G401 (cell line): ENCODE measurements around the gene ST6GALNAC6. TPM values are rescaled to one million over a fixed set of nuclear protein-coding genes. Genes with fewer than 3 reads are reported as not detected.

Experiments used
- DNase-seq: peaks from one replicate; pipeline ENCODE4 v3.0.0-alpha.2; 2015; ENCODE audit warnings: low spot score
- in situ Hi-C: cut with HindIII; loops from 2 replicates; pipeline ENCODE4 v1.10.0; 2016; ENCODE audit warnings: low sequenced_read_pairs, mixed read lengths
- total RNA-seq: library from RNA; depleted of rRNA; stranded (reverse); fragments of >200 nt; shearing (Covaris generic); gene quantifications from 2 replicates; pipeline ENCODE4 v1.2.3, GENCODE V29; 2014

ST6GALNAC6 gene
- total RNA-seq, 1 experiment from 2014 or later = 73.0 TPM

GRCh38 chr9:127921557-127922120, 22.2 kb upstream of the ST6GALNAC6 start:
- DNase-seq = peak; percentile 71
- in situ Hi-C loops = no loop called here

DNA sequence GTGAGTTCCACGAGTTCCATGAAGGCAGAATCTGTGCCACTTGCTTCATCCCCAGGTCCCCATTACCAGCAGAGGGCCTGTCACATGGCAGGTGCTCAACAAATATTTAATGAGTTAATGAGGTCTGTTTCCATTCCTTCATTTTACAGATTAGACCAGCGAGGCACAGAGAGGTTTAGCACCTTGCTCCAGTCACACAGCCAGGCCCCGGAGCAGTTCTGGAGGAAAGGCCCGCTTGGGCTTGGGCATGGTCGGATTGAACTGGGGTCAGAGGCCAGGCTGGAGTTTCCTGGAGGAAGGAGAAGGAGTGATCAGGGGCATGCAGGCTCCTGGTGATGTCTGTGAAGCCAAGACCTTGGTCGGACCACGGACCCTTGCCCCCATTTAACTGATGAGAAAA, 21.4 kb upstream of the ST6GALNAC6 start:
- DNase-seq = no peak
- in situ Hi-C loops = no loop called here

DNA sequence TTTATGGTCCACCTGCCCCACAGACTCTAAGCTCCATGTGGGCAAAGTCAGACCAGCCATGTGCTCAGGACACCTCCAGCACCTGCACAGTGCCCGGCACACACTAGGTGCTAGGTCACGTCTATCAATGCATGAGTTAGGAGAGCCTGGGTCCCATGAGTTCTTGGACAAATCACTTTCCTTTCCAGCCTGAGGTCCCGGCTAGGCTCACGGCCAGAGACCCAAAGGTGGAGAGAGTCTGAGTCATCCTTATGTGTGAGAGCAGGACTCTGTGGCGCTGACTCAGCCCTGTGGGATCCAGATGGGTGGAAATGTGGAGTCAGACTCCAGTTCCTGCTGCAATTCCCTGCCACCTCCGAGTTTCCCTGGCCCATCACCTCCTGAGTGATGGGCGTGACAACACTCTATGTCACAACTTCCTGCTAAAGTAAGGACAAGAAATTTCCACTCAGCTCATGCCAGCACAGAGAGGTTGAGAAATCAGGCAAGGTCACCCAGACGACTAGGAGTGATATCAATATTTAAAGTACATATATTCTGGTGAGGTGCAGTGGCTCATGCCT, 19.9 kb upstream of the ST6GALNAC6 start:
- DNase-seq = no peak
- in situ Hi-C loops = no loop called here

DNA sequence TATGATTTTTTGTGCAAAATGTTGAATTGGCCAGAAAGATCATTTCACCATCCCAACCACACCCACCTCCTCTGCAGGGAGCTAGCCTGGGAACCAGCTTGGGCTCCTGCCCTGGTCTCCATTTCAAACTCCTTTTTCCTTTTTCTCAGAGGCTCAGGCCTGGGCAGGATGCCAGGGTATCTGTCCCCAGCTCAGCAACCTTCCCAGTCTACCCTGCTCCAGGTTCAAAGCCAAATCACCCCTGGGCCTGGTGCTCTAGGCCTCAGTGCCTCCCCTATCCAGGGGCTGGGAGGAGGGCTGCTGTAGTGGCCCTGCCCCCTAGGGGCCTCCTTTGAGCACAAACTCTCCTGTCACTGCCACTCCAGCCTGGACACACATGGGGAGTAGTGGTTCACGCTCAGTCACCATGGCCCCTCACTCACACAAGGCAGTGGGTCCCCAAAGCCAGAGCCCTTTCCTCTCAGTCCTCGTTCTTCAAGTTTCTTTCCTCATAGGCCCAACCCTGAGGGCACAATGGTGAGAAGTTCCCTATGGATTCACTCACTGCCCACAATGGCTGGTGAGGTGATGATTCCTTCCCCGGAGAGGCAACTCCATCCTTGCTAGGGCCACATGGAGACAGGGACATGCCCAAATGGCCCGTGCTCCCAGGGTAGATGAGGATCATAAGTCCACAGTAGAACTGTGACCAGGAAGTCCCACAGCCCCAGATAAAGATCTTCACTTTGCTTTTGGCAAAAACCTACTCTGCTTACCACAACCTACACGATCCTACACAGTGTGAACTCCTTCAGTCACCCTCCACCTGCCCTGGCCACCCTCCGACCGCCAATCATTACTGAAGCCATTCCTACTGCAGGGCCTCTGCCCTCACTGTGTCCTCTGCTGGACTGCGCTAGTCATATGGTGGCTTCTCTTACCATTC, 19.0 kb upstream of the ST6GALNAC6 start:
- no peak for DNase-seq
- in situ Hi-C loops = no loop called here

DNA sequence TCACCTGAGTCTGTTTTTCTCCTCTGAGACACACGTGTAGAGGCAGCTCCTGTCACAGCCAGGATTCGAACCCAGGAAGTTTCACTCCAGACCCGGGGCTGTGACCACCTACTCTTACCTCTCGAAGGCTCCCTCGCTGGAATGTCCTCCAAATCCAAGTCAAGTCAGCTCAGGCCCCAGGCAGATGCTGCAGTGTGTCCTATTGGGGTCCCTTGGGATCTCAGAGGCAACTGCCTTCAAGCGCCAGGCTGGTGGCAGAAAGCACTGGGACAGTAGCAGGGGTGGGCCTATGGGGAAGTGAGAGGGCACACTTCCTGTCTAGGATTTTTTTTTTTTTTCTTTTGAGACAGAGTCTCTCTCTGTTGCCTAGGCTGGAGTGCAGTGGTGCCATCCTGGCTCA, 18.2 kb upstream of the ST6GALNAC6 start:
- in situ Hi-C loops = no loop called here
- no peak for DNase-seq

- in situ Hi-C loops = no loop called here
- peak; percentile 96 for DNase-seq
These were observed 17.5 kb upstream of the ST6GALNAC6 start, which contains the start of gene ST6GALNAC4 for GRCh38 chr9:127916720-127917581. Gene ST6GALNAC4, minus strand, starts transcription at chr9:127917041. Its CDS starts 622 bp downstream, at chr9:127916419.

- peak; percentile 48 for DNase-seq
- in situ Hi-C loops = no loop called here
These were observed 16.7 kb upstream of the ST6GALNAC6 start for GRCh38 chr9:127915801-127916719.

DNA sequence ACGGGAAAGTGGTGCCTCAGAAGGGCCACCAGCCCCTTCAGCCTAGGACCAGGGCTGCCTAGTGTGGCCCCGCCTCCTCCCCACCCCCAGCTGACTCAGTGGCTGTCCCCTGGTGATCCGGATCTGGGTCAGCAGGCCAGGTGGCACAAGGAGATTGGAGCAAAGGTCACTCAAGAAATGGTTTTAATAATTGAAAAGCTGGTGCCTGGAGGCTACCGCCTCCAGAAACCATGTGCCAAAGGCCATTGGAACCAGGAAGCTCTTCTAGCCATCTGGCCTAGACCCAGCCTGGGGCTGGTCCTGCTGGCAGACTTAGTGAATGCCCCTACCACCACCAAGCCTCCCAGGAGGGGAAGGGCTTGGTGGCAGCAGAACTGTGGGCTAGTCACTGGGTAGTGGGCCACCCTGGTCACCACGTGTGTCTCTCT, 15.9 kb upstream of the ST6GALNAC6 start:
- DNase-seq = no peak
- in situ Hi-C loops = no loop called here

DNA sequence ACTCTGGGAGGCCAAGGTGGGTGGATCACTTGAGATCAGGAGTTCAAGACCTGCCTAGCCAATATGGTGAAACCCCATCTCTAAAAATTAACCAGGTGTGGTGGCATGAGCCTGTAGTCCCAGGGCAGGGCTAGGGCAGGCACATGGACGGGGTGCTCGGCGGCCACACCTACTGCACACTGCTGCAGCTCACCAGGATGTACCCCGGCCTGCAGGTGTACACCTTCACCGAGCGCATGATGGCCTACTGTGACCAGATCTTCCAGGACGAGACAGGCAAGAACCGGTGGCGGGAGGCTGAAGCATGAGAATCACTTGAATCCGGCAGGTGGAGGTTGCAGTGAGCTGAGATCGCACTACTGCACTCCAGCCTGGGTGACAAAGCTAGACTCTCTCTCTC, 14.3 kb upstream of the ST6GALNAC6 start:
- in situ Hi-C loops = no loop called here

GRCh38 chr9:127912882-127913281, 13.5 kb upstream of the ST6GALNAC6 start:
- in situ Hi-C loops = no loop called here
- DNase-seq = no peak

More for the DNA sequence above, 14.3 kb upstream of the ST6GALNAC6 start:
- no peak for DNase-seq

GRCh38 chr9:127912296-127912695, 12.9 kb upstream of the ST6GALNAC6 start:
- in situ Hi-C loops = no loop called here
- DNase-seq = no peak

- in situ Hi-C loops = no loop called here
- DNase-seq = peak; percentile 85
These were observed 11.3 kb upstream of the ST6GALNAC6 start for GRCh38 chr9:127910613-127911205.

DNA sequence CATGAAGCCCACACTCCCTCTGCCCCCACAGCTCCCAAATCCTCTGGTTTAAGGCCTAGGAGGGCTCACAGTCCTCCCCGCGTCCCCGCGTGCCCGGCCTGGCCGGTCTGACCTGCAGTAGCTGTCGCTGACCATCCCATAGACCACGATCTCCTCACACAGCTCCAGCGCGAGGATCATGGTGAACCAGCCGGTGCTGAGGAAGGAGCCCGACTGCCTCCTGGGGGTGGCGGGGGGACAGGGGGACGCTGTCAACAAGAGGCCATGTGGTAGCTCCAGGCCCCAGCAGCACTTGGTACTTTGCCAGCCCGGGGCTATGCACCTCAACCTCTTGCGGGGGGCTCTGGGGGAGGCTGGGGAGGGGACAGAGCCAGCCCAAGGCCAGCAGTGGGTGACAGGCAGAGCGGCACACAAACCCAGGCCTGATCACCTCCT, 10.5 kb upstream of the ST6GALNAC6 start:
- in situ Hi-C loops = no loop called here
- DNase-seq = no peak

DNA sequence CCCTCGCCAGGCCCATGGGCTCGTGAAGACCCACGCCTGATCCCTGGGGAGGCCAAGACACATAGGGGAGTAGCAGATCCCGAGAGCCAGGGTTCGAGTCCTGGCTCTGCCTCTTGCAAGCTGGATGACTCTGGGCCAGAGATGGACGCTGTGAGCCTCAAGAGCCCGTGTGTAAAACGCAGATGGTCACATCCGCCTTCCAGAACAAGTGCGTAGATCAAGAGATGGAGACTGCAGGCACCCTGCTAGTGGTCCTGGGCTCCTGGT, 9.2 kb upstream of the ST6GALNAC6 start:
- DNase-seq = no peak
- in situ Hi-C loops = no loop called here

- no peak for DNase-seq
- in situ Hi-C loops = no loop called here
These were observed 8.7 kb upstream of the ST6GALNAC6 start for GRCh38 chr9:127907867-127908659.

DNA sequence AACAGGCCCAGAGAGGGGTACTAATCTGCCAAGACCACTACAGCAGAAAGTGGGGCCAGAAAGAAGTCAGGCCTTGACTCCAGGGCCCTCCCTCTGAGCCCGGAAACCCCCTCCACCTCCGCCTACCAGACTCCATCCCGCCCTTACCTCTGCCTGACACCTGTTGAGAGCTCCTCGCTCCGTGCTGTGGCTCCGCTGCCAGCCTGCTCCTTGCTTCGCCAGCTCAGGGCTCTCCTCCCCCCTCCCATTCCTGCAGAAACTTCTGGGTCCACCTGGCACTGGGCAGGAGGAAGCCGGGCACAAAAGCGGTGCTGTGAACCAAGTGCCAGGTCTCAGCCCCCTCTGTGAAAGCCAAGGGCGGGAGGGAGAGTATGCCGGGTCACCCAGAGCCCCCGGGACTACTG, 6.4 kb upstream of the ST6GALNAC6 start:
- no peak for DNase-seq
- in situ Hi-C loops = no loop called here

GRCh38 chr9:127905004-127905728, 5.8 kb upstream of the ST6GALNAC6 start:
- DNase-seq = no peak
- in situ Hi-C loops = no loop called here
